Kidney (tissue), 14 donors: ENCODE results near the gene L3MBTL4. TPM values are rescaled to one million over a fixed set of nuclear protein-coding genes. Genes with fewer than 3 reads are reported as not detected.
"Not testable (repeated sequence)": the region's sequence is repeated elsewhere in the genome, so short reads cannot be mapped to it uniquely, and the experiment has no call there.

Source experiments
- DNase-seq, 5 donors: peaks; one replicate each; pipeline ENCODE4 v3.0.0-alpha.2; 2013 to 2020
- FAIRE-seq: peaks from 2 replicates; lab custom pipeline; 2012; peaks lifted over from hg19 to GRCh38; lab: Jason Lieb, UNC
- H3K27ac ChIP-seq, 2 donors: one replicate each; pipeline ENCODE4 v1.7.0; 2013; ENCODE audit warnings: low read depth in 2 of 2, low read length in 2 of 2, inconsistent platforms in 1 of 2
- H3K27me3 ChIP-seq: one replicate; pipeline ENCODE4 v1.7.1; 2013; ENCODE audit warnings: low read length, inconsistent platforms; ENCODE audit not compliant: control insufficient read depth, insufficient read depth
- H3K36me3 ChIP-seq, 3 donors: one replicate each; pipeline versions ENCODE4 v1.7.0 to v1.7.1; 2013; ENCODE audit warnings: low read length in 3 of 3, control low read depth in 1 of 3, inconsistent platforms in 1 of 3; ENCODE audit not compliant: insufficient read depth in 3 of 3, control insufficient read depth in 2 of 3
- H3K4me1 ChIP-seq, 3 donors: one replicate each; pipeline versions ENCODE4 v1.7.0 to v1.7.1; 2013; ENCODE audit warnings: low read length in 3 of 3, inconsistent platforms in 1 of 3, low read depth in 1 of 3; ENCODE audit not compliant: control insufficient read depth in 2 of 3, insufficient read depth in 2 of 3
- H3K4me3 ChIP-seq, 3 donors: one replicate each; pipeline versions ENCODE4 v1.7.0 to v1.8.1; 2013; ENCODE audit warnings: low read length in 3 of 3, control low read depth in 1 of 3, inconsistent platforms in 1 of 3
- H3K9ac ChIP-seq, 3 donors: one replicate each; pipeline versions ENCODE4 v1.7.0 to v1.7.1; 2013; ENCODE audit warnings: low read length in 3 of 3, control low read depth in 1 of 3, inconsistent platforms in 1 of 3
- H3K9me3 ChIP-seq, 3 donors: one replicate each; pipeline versions ENCODE4 v1.7.0 to v1.7.1; 2013; ENCODE audit warnings: low read length in 3 of 3, control low read depth in 1 of 3, inconsistent platforms in 1 of 3; ENCODE audit not compliant: control insufficient read depth in 2 of 3, insufficient read depth in 1 of 3
- intact Hi-C: fragments of 100-400 bp; cut with DNase I; formaldehyde crosslinking; loops from one replicate; pipeline ENCODE4 v1.11.1; 2022
- polyA plus RNA-seq: library from polyadenylated mRNA; stranded (reverse); fragments of 350-450 nt; fragmentation: Illumina TruSeq; extraction: RNeasy Lipid Tissue Mini Kit (QIAGEN cat#74804); gene quantifications from one replicate; pipeline ENCODE4 v1.2.3, GENCODE V29; 2014; ENCODE audit warnings: low read depth, low replicate concordance; ENCODE audit not compliant: insufficient read depth
- total RNA-seq: library from RNA; stranded (reverse); fragmentation: NEBNext Ultra II Directional; extraction: Animal tissue kit (Norgen Biotek cat#: 25700); gene quantifications from one replicate; pipeline ENCODE4 v1.2.1, GENCODE V29; 2021
- TF ChIP-seq, protein P1 (sequence below): IDR thresholded peaks from 3 replicates; pipeline ENCODE4 v1.5.1; 2012; ENCODE audit warnings: mild to moderate bottlenecking, moderate library complexity, borderline replicate concordance; ENCODE audit not compliant: insufficient read depth; ENCODE audit errors: extremely low read depth
- donor health status: control.
- donor health status: control.
- donor health status: control.
- donor health status: control.
- donor health status: control.
- donor health status: DM: yes; HTN: yes; CAD: no.
- donor health status: Normal renal cell carcinoma (clear cell type).

L3MBTL4 gene
- total and polyA plus RNA-seq, 2 donors from 2014 or later, result 3.9 to 15.2 TPM

- H3K9ac ChIP-seq, result no peak overlapping the region
- intact Hi-C loops, result no loop called here
- FAIRE-seq (no peak), DNase-seq (no peak)
- peaks cover 0 to 26% (median 9%) of the 10 kb centered on the region in 3 donors for H3K9me3 ChIP-seq
- no peaks in the 10 kb centered on the region for H3K4me1 ChIP-seq
- H3K36me3 ChIP-seq, result no peaks in the 10 kb centered on the region
- TF ChIP-seq, protein P1, sequence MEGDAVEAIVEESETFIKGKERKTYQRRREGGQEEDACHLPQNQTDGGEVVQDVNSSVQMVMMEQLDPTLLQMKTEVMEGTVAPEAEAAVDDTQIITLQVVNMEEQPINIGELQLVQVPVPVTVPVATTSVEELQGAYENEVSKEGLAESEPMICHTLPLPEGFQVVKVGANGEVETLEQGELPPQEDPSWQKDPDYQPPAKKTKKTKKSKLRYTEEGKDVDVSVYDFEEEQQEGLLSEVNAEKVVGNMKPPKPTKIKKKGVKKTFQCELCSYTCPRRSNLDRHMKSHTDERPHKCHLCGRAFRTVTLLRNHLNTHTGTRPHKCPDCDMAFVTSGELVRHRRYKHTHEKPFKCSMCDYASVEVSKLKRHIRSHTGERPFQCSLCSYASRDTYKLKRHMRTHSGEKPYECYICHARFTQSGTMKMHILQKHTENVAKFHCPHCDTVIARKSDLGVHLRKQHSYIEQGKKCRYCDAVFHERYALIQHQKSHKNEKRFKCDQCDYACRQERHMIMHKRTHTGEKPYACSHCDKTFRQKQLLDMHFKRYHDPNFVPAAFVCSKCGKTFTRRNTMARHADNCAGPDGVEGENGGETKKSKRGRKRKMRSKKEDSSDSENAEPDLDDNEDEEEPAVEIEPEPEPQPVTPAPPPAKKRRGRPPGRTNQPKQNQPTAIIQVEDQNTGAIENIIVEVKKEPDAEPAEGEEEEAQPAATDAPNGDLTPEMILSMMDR, result no peak
- no peaks in the 10 kb centered on the region for H3K27me3 ChIP-seq
- no peak overlapping the region for H3K27ac ChIP-seq
- H3K4me3 ChIP-seq, result no peak overlapping the region
These were observed 25.7 kb downstream of the L3MBTL4 start for GRCh38 chr18:6389005-6389404.

GRCh38 chr18:6382963-6383362 is 31.7 kb downstream of the L3MBTL4 start:
- H3K36me3 ChIP-seq, result no peaks in the 10 kb centered on the region
- no peak overlapping the region for H3K27ac ChIP-seq
- peaks cover 0 to 2% (median 0%) of the 10 kb centered on the region in 3 donors for H3K9me3 ChIP-seq
- no peak overlapping the region for H3K4me3 ChIP-seq
- TF ChIP-seq, protein P1, result no peak
- intact Hi-C loops, result no loop called here
- no peaks in the 10 kb centered on the region for H3K27me3 ChIP-seq
- H3K4me1 ChIP-seq, result no peaks in the 10 kb centered on the region
- no peak overlapping the region for H3K9ac ChIP-seq
- DNase-seq (peak in 4 of 5 donors; percentile 80 to 86 (median 82)), FAIRE-seq (no peak)

DNA sequence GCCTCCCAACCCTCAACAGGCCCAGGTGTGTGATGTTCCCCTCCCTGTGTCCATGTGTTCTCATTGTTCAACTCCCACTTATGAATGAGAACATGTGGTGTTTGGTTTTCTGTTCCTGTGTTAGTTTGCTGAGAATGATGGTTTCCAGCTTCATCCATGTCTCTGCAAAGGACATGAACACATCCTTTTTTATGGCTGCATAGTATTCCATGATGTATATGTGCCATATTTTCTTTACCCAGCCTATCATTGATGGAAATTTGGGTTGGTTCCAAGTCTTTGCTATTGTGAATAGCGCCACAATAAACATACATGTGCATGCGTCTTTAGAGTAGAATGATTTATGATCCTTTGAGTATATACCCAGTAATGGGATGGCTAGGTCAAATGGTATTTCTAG is 37.2 kb downstream of the L3MBTL4 start:
- H3K4me3 ChIP-seq, H3K9me3 ChIP-seq, DNase-seq, FAIRE-seq, H3K27ac ChIP-seq, intact Hi-C loops, H3K36me3 ChIP-seq, H3K27me3 ChIP-seq, H3K9ac ChIP-seq: not testable (repeated sequence)
- H3K4me1 ChIP-seq, result peaks cover 0 to 12% (median 2%) of the 10 kb centered on the region in 3 donors

- no peaks in the 10 kb centered on the region for H3K9me3 ChIP-seq
- TF ChIP-seq, protein P1, result no peak
- H3K4me1 ChIP-seq, result peaks cover 0 to 20% (median 2%) of the 10 kb centered on the region in 3 donors
- no peak overlapping the region for H3K27ac ChIP-seq
- no peak for DNase-seq
- no peak for FAIRE-seq
- no peaks in the 10 kb centered on the region for H3K36me3 ChIP-seq
- no peak overlapping the region for H3K9ac ChIP-seq
- H3K27me3 ChIP-seq, result no peaks in the 10 kb centered on the region
- no peak overlapping the region for H3K4me3 ChIP-seq
- intact Hi-C loops, result no loop called here
These were observed 38.1 kb downstream of the L3MBTL4 start for GRCh38 chr18:6376433-6377229.
